Caco-2 (cell line): ENCODE results near the gene CAND2. TPM values are rescaled to one million over a fixed set of nuclear protein-coding genes. Genes with fewer than 3 reads are reported as not detected.

Source experiments
- BruUV-seq: library from RNA; stranded (reverse); fragments of 400-500 nt; replicated peaks from 2 replicates; lab custom pipeline; 2021; lab: Mats Ljungman, UMichigan
- CTCF ChIA-PET: fragments of 300-600 bp; sonication (Branson Sonifier 250); formaldehyde crosslinking; loops from one replicate; lab custom pipeline; 2022; ENCODE audit warnings: antibody characterized with exemption; lab: Charles Lee
- POLR2A ChIA-PET: fragments of 300-600 bp; sonication (Branson Sonifier 250); formaldehyde crosslinking; loops from one replicate; lab custom pipeline; 2022; ENCODE audit warnings: antibody characterized with exemption; lab: Charles Lee
- DNase-seq, 2 experiments: peaks; one replicate each; pipeline versions ENCODE4 v3.0.0 to v3.0.0-alpha.2; 2020 to 2022
- H3K27me3 ChIP-seq: replicated peaks from 2 replicates; pipeline ENCODE4 v1.6.0; 2011; ENCODE audit warnings: low read length; ENCODE audit not compliant: control insufficient read depth, insufficient read depth
- H3K36me3 ChIP-seq: 2 replicates; pipeline ENCODE4 v1.5.1; 2011; ENCODE audit warnings: low read length; ENCODE audit not compliant: control insufficient read depth, insufficient read depth
- H3K4me1 ChIP-seq: fragments of 250-450 bp; sonication (Bioruptor Pico); 2 replicates; pipeline ENCODE4 v1.5.1; 2020; ENCODE audit warnings: mild to moderate bottlenecking
- H3K4me3 ChIP-seq: 2 replicates; pipeline ENCODE4 v1.5.1; 2011; ENCODE audit warnings: low read depth, mild to moderate bottlenecking, control low read depth, low read length
- H3K9me3 ChIP-seq: fragments of 250-450 bp; sonication (Bioruptor Pico); 2 replicates; pipeline ENCODE4 v1.5.1; 2020; ENCODE audit warnings: mild to moderate bottlenecking, moderate library complexity
- H3K27ac Mint-ChIP-seq: one replicate; pipeline ENCODE4 v1.8.0; 2022; ENCODE audit warnings: mixed read lengths; ENCODE audit not compliant: unreplicated experiment
- H3K27me3 Mint-ChIP-seq: one replicate; pipeline ENCODE4 v1.8.0; 2022; ENCODE audit warnings: mixed read lengths; ENCODE audit not compliant: insufficient read depth, unreplicated experiment
- H3K36me3 Mint-ChIP-seq: one replicate; pipeline ENCODE4 v1.8.0; 2022; ENCODE audit warnings: mild to moderate bottlenecking, mixed read lengths; ENCODE audit not compliant: insufficient read depth, unreplicated experiment
- H3K4me1 Mint-ChIP-seq: one replicate; pipeline ENCODE4 v1.8.0; 2022; ENCODE audit warnings: low read depth, mixed read lengths; ENCODE audit not compliant: unreplicated experiment
- H3K4me3 Mint-ChIP-seq: one replicate; pipeline ENCODE4 v1.8.0; 2022; ENCODE audit warnings: mild to moderate bottlenecking, moderate library complexity, mixed read lengths; ENCODE audit not compliant: unreplicated experiment
- H3K9me3 Mint-ChIP-seq: one replicate; pipeline ENCODE4 v1.8.0; 2022; ENCODE audit warnings: mixed read lengths; ENCODE audit not compliant: unreplicated experiment
- intact Hi-C: fragments of 100-400 bp; cut with micrococcal nuclease; formaldehyde crosslinking; loops from one replicate; pipeline ENCODE4 v1.10.0; 2022; ENCODE audit not compliant: unreplicated experiment
- total RNA-seq: library from RNA; stranded (reverse); gene quantifications from 2 replicates; pipeline ENCODE4 v1.2.3, GENCODE V29; 2022
- TF ChIP-seq, protein P1 (sequence below), 2 experiments: fragments of 200-600 bp in 1 of 2; IDR thresholded peaks; 1 replicate in 1 of 2; 2 replicates in 1 of 2; pipeline versions ENCODE4 v1.5.1 to v1.8.0; 2011 to 2022; ENCODE audit warnings: antibody characterized with exemption in 1 of 2, control low read depth in 1 of 2, inconsistent platforms in 1 of 2, low read depth in 1 of 2, low read length in 1 of 2, mild to moderate bottlenecking in 1 of 2, moderate library complexity in 1 of 2; ENCODE audit not compliant: insufficient read depth in 1 of 2, severe bottlenecking in 1 of 2, unreplicated experiment in 1 of 2

Gene CAND2
- total RNA-seq, 1 experiment from 2014 or later: not detected

DNA sequence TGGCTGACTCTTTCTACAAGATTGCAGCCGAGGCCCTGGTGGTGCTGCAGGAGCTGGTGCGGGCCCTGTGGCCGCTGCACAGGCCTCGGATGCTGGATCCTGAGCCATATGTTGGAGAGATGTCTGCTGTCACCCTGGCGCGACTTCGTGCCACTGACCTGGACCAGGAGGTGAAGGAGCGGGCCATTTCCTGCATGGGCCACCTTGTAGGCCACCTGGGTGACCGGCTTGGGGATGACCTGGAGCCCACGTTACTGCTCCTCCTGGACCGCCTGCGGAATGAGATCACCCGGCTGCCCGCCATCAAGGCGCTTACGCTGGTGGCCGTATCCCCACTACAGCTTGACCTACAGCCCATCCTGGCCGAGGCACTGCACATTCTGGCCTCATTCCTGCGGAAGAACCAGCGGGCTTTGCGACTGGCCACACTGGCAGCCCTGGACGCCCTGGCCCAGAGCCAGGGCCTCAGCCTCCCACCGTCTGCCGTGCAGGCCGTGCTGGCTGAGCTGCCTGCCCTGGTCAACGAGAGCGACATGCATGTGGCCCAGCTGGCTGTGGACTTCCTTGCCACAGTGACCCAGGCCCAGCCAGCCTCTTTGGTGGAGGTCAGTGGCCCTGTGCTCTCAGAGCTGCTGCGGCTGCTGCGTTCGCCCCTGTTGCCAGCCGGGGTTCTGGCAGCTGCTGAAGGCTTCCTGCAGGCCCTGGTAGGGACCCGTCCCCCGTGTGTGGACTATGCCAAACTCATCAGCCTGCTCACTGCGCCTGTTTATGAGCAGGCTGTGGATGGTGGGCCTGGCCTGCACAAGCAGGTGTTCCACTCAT is 20.3 kb downstream of the CAND2 start:
- Mint-ChIP-seq H3K9me3 (no peaks in the 10 kb centered on the region), H3K27ac (no peak overlapping the region), H3K4me3 (no peak overlapping the region), H3K36me3 (no peaks in the 10 kb centered on the region), H3K4me1 (no peaks in the 10 kb centered on the region), H3K27me3 (no peaks in the 10 kb centered on the region)
- intact Hi-C loops: no loop called here
- Histone ChIP-seq H3K4me1 (no peaks in the 10 kb centered on the region), H3K27me3 (no peaks in the 10 kb centered on the region), H3K9me3 (no peaks in the 10 kb centered on the region), H3K4me3 (no peak overlapping the region), H3K36me3 (no peaks in the 10 kb centered on the region)
- ChIA-PET CTCF (interaction anchor here (0.9 kb wide), 1 partner anchor 25 kb away, joined by 3 read pairs; no protein-coding TSS in a partner anchor), POLR2A (no interaction called here)
- DNase-seq: no peak
- no TSS peak for BruUV-seq
- TF ChIP-seq, protein P1, sequence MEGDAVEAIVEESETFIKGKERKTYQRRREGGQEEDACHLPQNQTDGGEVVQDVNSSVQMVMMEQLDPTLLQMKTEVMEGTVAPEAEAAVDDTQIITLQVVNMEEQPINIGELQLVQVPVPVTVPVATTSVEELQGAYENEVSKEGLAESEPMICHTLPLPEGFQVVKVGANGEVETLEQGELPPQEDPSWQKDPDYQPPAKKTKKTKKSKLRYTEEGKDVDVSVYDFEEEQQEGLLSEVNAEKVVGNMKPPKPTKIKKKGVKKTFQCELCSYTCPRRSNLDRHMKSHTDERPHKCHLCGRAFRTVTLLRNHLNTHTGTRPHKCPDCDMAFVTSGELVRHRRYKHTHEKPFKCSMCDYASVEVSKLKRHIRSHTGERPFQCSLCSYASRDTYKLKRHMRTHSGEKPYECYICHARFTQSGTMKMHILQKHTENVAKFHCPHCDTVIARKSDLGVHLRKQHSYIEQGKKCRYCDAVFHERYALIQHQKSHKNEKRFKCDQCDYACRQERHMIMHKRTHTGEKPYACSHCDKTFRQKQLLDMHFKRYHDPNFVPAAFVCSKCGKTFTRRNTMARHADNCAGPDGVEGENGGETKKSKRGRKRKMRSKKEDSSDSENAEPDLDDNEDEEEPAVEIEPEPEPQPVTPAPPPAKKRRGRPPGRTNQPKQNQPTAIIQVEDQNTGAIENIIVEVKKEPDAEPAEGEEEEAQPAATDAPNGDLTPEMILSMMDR (IDR thresholded peaks at IDR 0.05; ENCODE audit: insufficient read depth in 1 of 2, low read depth in 1 of 2, low read length in 1 of 2, severe bottlenecking in 1 of 2, unreplicated experiment in 1 of 2): no peak

DNA sequence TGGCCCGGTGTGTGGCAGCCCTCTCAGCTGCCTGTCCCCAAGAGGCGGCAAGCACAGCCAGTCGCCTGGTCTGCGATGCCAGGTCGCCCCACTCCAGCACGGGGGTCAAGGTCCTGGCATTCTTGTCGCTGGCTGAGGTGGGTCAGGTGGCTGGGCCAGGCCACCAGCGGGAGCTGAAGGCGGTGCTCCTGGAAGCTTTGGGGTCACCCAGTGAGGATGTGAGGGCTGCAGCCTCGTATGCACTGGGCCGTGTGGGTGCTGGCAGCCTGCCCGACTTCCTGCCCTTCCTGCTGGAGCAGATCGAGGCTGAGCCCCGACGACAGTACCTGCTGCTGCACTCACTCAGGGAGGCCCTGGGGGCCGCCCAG is 20.8 kb downstream of the CAND2 start:
- POLR2A ChIA-PET: no interaction called here
- H3K9me3 ChIP-seq: no peaks in the 10 kb centered on the region
- no peak overlapping the region for H3K4me3 ChIP-seq
- CTCF ChIA-PET: no interaction called here
- Mint-ChIP-seq H3K27me3 (no peaks in the 10 kb centered on the region), H3K9me3 (no peaks in the 10 kb centered on the region), H3K27ac (no peak overlapping the region), H3K4me3 (no peak overlapping the region), H3K36me3 (no peaks in the 10 kb centered on the region), H3K4me1 (no peaks in the 10 kb centered on the region)
- no peak for DNase-seq
- no peaks in the 10 kb centered on the region for H3K36me3 ChIP-seq
- H3K4me1 ChIP-seq: no peaks in the 10 kb centered on the region
- TF ChIP-seq, protein P1 (IDR thresholded peaks at IDR 0.05; ENCODE audit: insufficient read depth in 1 of 2, low read depth in 1 of 2, low read length in 1 of 2, severe bottlenecking in 1 of 2, unreplicated experiment in 1 of 2): no peak
- no peaks in the 10 kb centered on the region for H3K27me3 ChIP-seq
- BruUV-seq: no TSS peak
- intact Hi-C loops: no loop called here

- Mint-ChIP-seq H3K9me3 (no peaks in the 10 kb centered on the region), H3K27me3 (no peaks in the 10 kb centered on the region), H3K4me3 (no peak overlapping the region), H3K27ac (no peak overlapping the region), H3K36me3 (no peaks in the 10 kb centered on the region), H3K4me1 (peaks cover 7% of the 10 kb centered on the region)
- Histone ChIP-seq H3K27me3 (no peaks in the 10 kb centered on the region), H3K36me3 (no peaks in the 10 kb centered on the region), H3K4me3 (no peak overlapping the region), H3K9me3 (no peaks in the 10 kb centered on the region), H3K4me1 (peaks cover 5% of the 10 kb centered on the region)
- TF ChIP-seq, protein P1 (IDR thresholded peaks at IDR 0.05; ENCODE audit: insufficient read depth in 1 of 2, low read depth in 1 of 2, low read length in 1 of 2, severe bottlenecking in 1 of 2, unreplicated experiment in 1 of 2): no peak
- BruUV-seq: no TSS peak
- intact Hi-C loops: no loop called here
- DNase-seq: no peak
- ChIA-PET POLR2A (no interaction called here), CTCF (interaction anchor here (0.9 to 2.4 kb wide), 2 partner anchors 8 to 12 kb away, joined by 3 to 6 read pairs; no protein-coding TSS in a partner anchor)
Measured at GRCh38 chr3:12818273-12818672, 21.8 kb downstream of the CAND2 start.
